Measurements from ENCODE around the gene PDZD4.

PDZD4 gene

DNA sequence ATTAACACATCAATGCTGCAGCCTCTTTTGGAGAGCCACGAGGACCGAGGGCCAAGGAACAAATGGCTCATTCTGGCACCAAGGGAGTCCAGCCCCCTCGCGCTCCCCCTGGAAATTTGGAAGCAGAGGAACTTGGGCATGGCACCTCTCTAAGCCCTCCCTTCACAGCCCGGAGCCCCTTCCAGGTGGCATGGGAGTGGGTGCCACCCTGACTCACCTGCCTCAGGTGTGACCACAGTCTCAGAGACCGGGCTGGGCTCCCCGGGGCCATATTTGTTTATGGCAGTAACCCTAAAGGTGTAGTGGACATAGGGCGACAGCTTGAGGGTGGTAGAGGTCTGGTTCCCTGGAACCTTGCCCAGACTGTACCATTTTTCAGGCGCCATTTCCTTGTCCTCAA lies 36.8 kb upstream of the PDZD4 start:
- no peak for DNase-seq

DNA sequence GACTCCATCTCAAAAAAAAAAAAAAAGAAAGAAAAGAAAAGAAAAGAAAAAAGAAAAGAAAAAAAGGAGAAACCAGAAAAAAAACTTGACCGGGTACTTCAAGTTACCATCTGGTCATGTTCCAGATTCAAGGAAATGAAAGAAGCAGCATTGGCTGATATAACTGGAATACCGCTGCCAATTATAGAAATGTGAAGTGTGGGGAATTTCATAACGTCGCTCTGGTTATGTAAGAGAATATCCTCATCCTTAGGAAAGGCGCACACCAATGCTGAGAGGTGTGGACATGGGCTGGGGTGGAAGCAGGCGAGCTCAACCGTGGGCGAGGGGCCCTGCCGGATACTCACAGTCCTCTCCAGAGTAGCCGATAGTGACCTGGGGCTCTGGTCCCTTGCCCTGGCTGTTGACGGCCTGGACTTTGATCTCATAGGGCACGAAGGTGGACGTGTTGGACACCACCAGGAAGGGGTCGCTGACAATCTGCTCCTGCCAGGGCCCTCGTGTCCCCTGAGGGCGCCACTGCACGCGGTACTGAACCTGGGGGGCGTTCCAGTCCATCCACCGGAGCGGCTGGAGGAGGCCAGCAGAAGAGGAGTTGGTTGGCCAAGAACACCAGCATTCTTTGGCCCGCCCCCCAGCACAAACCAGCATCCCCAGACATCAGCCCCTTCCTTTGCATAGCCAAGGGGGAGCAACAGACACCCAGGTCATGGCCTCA lies 36.1 kb upstream of the PDZD4 start:
- DNase-seq = no peak

- DNase-seq = no peak
Measured at GRCh38 chrX:153865685-153866084, 35.3 kb upstream of the PDZD4 start.

- DNase-seq = no peak
Measured at GRCh38 chrX:153865321-153865580, 34.9 kb upstream of the PDZD4 start.

DNA sequence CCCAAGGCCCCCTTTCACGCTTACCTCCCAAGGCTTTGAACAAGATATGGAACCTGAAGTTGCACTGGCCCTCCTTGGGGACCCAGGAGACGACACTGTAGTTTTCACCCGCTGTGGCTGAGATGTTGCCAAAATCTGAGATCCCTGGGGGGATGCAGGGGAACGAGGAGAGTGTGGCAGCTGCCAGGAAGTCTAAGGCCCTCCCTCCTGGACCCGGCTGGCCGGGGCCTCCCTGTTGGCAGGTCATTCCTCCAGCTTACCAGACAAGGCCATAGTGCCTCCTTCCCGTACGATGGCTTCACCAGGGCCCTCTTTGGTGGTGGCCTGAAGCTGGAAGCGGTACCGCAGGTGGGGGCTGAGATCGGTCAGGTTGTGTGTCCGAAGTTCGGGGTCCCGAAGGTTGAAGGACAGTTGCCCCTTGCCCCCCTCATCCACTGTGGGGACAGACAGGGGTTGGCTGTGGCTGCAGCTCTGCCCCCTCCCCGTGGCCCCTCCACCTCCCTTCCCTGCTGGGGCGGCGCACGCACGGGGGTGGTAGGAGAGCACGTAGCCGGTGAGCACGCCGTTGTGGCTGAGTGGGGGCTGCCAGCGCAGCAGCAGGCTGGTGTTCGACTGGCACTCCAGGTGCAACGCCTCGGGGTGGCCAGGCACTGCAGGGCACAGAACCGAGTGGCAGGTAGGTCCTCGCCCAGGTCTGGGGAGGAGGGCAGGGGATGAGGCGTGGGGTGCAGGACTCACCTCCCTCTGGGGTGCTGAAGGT lies 34.4 kb upstream of the PDZD4 start:
- DNase-seq = no peak

- DNase-seq = no peak
Measured at GRCh38 chrX:153864101-153864500, 33.8 kb upstream of the PDZD4 start.

DNA sequence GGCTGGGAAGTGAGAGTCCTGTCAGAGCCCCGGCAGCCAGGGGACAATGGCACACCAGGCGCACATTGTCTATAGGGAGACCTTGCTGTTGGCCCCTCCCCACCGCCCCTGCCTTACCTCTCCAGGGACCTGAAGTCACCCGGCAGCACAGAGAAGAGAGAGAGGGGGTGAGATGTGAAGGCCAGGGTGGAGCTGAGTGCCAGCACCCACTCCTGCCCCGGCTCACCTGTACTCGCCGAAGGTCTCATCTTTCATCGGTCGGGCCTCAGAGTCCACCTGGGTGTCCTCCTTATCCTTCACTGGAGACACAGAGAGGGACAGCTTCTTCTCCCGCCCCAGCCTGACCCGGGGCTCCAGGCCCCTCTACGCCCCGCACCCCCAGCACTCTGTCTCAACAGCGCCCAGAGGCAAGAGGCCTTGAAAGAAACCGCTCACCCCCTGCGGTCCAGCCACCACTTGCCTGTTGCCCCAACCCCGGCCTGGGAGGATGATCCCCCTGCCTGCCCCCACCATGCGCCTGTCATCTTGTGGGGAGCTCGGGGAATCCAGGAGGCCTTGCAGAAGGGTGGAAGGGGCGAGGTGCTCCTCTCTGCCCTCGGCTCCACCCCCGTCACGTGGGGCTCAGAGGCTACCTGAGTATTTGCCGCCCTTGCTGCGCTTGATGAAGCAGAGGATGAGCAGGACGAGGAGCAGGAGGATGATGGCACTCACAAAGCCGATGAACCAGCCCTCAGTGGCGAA lies 33.1 kb upstream of the PDZD4 start:
- DNase-seq = no peak

- DNase-seq = no peak
Measured at GRCh38 chrX:153862369-153863250, 32.3 kb upstream of the PDZD4 start.

DNA sequence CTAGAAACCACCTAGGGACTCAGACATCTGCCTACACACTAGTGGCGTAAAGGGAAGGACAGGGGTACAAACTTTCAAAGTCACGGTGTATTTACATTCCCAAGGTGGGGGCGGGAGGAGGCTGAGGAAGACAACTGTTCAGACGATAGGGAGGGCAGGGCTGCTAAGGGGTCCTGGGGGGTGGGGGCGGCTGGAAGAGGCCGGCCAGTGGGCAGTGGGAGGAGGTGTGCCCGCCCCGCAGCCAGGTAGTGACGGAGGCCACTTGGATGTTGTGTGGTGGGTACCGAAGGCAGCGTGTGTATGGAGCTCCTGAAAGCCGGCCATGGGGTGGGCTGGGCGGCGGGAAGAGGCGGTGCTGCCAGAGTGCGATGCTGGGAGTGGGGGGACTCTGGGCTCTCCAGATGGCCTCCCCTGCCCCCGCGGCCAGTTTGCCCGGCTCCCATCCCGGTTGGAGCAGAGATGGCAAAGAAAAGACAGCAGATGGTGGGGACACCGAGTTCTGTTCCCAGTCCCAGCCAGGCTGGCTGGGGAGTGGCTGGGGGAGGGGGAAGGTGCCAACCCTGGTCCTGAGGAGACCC lies 31.5 kb upstream of the PDZD4 start:
- peak; percentile 81 to 88 for DNase-seq

- DNase-seq = no peak
Measured at GRCh38 chrX:153861151-153861550, 30.8 kb upstream of the PDZD4 start.

- DNase-seq = no peak
Measured at GRCh38 chrX:153857348-153857903, 27.1 kb upstream of the PDZD4 start.

- no peak for DNase-seq
Measured at GRCh38 chrX:153854702-153855101, 24.4 kb upstream of the PDZD4 start.

- no peak for DNase-seq
Measured at GRCh38 chrX:153853902-153854267, 23.5 kb upstream of the PDZD4 start.

DNA sequence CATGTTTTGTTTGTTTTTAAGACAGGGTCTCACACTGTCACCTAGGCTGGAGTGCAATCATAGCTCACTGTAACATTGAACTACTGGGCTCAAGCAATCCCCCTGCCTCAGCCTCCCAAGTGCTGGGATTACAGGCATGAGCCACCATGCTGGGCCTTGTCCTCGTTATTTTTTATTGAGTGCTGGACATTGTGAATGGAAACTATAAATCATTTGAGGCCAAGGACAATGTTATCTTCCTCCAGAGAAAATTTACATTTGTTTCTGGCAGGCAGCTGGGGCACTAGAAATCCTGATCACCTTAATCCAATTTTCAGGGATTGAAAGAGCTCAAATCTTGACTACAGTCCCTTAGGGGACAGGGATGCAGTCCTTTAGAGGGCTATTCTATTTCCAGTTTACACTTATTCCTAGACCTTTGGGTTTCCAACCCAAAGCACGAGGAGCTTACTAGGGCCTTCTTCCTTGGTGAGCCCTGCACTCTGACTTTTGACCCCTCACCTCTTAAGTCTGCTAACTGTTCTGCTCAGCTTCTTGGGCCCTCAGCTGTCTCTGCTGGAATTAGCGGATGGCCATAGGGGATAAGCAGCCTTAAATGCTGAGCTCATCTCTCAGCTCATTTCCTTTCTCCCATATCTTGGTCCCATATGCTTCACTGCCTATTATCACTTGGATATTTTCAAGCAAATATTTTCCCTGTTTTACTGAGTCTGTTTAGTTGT lies 23.0 kb upstream of the PDZD4 start:
- DNase-seq = peak; percentile 80 to 84

DNA sequence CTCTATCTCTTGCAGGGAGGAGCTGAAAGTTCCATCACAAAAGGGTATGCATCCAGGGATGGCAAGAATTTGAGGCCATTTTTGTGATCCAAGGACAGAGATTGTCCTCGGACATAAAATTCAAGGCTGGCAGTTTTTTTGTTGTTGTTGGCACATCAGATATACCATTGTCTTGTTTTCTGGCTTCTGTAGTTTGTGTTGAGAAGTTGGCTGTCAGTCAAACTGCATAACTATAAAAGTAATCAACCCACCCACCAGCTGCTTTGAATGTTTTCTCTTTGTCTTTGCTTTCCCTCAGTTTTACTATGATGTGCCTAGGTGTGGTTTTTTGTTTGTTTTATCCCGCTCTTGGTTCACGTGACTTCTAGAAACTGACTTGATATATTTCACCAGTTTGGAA lies 21.6 kb upstream of the PDZD4 start:
- no peak for DNase-seq

- no peak for DNase-seq
Measured at GRCh38 chrX:153848325-153848724, 18.0 kb upstream of the PDZD4 start.

DNA sequence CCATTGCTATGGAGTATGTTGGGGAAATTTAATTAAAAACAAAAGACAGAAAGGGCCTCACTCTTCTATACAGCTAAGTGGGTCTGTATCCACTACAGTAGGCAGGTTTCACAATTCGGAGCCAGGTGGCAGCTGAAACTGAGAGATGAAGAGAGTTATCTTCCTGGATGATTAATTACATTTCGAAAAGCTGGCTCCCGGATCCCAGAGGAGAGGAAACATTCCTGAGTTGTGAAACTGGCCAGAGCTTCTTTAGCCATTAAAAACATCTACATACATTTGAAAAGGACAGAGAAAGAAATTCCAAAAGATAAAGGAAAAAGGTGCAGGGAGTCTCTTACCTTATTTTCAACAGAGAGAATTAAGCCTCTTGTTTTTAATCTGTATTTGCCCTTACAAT lies 15.5 kb upstream of the PDZD4 start:
- DNase-seq = peak in 1 of 2 experiments; percentile 30

DNA sequence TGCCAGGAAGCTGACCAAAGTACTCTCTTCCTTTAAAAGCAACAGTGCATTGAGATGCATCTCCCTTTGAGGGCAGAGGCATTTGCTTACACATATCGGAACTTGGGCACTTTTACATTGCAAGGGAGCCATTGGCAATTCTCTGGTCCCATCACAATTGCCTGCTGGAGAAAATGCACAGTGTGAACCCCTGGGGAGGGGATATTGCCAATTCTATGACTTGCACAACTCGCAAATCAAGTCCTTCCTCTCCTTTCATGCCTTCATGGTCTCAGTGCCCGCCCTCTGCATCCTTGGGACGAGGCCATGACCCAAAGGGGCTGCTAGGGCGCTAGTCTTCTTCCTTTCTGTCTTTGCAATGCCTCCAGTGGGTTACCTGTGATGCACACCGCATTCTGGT lies 14.9 kb upstream of the PDZD4 start:
- no peak for DNase-seq

- DNase-seq = no peak
Measured at GRCh38 chrX:153844509-153845082, 14.3 kb upstream of the PDZD4 start.

GRCh38 chrX:153836921-153837320 lies 6.6 kb upstream of the PDZD4 start:
- DNase-seq = no peak

DNA sequence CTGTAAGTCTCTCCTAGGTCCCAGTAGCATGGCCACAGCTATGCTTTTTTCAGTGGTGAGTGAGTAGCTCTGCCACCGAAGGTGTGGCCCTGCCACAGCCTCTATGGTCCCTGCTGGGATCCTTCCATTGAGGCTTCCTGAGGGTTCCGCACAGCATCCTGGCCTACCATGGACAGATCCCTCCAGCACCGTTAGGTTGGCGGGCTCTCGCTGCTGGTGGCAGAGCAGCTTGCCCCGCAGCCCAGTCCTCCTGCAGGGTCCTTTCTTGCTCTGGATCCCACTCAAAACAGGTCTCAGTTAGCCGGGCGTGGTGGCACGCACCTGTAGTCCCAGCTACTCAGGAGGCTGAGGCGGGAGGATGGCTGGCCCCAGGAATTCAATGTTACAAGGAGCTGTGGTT lies 2.4 kb upstream of the PDZD4 start:
- DNase-seq = no peak

Data from NCI-H524 (cell line).